HG03460 (cell line): Measurements from ENCODE around the gene SLC24A5.
A peak's percentile ranks its signal among the peaks of the same experiment; 100 is the strongest.

ENCODE experiments used
- ATAC-seq: cut with Tn5 transposase; IDR thresholded peaks from one replicate; pipeline ENCODE4 v1.9.1; 2021; ENCODE audit not compliant: unreplicated experiment

The SLC24A5 gene

DNA sequence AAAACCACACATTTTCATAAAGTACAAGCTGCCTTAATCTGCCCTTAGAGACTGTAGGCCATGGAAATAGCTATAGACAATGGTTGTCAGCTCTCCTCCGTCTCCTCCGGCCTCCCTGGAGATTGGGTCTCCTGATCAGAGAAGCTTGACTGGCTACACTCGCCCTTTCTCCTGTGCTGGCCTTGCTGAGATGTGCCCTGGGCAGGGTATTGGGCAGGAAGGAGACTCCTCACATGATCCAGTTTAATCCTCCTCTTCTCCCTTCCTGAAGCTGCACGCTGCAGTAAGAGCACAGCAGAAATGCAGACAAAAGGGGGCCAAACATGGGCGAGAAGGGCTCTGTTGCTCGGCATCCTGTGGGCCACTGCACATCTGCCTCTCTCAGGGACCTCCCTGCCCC lies at the start of gene SLC24A5:
Gene SLC24A5, plus strand, starts transcription at position 246 of the 400 bp plus-strand sequence. Its CDS starts 55 bp downstream, at position 301.
- no peak for ATAC-seq

DNA sequence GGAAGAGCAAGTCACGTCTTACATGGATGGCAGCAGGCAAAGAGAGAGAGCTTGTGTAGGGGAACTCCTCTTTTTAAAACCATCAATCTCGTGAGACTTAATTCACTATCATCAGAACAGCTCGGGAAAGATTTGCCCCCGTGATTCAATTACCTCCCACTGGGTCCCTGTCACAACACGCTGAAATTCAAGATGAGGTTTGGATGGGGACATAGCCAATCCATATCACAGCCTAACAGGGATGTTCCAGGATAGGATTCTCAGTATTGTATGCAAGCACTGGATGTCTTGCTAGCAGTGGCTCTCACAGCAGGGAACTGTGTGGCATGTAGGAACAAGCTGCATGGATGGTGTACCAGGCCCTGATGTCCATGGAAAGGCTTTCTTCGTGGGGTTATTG lies 47.8 kb upstream of the SLC24A5 start:
- no peak for ATAC-seq

DNA sequence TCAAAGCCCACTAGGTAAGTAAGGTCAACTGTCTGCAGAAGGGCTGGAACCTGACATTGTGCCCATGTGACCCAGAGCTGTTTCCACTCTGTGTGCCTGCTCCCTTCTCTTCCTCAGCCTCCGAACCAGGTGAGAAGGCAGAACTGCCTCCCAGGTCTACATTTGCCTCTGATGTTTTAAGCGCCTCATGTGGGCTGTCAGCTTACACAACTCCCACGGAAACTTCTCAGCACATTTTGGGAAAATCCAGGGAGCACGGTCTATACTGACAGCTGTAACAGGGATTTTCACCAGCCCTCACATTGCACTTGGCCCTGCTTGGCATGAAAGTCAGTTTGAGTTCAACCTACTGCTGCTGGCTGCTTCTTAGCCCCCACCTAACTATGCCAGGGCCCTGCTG lies 46.9 kb upstream of the SLC24A5 start:
- ATAC-seq, result no peak

DNA sequence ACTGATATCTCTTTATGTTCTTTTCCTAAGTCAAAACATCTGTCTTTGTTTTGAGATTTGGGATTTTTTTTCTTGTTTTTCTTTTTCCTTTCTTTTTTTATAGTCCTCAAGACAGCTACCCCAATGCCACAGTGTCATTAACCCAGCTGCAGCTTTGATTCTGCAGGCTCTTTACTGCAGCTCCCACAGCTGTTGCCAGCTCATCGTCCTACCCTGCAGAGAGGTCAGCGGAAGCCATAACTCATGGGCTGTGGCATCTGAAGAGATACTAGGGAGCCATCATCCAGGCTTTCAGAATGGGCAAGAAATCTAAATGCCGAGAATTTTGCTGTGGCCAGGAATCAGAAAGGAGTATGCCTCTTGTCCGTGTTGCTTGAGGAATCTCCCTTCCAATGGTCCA lies 44.3 kb upstream of the SLC24A5 start:
- no peak for ATAC-seq

DNA sequence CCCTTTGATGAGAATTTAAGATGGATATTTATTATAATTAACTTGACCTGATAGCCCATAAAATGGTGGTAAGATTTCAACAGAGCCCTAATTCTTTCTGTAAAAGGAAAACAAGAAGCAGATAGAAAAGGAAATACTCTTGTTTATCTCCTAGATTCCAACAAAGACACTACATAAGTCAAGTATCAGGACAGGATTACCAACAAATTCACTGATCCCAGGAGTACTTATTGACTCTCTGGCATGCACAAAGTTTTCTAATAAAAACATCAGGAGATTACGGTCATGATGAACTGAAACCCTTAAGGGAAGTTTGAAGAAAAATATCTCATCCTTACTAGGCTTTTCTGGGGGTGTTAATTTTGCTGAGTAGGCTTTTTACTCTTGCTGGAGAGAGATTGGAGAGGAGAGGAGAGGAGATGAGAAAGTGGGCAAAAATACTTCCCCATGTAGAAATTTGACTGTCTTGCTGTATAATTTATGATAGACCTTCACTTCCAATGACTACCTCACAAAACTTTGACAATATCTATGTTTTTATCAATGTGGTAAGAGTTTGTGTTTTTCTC lies 43.1 kb upstream of the SLC24A5 start:
- ATAC-seq, result no peak

DNA sequence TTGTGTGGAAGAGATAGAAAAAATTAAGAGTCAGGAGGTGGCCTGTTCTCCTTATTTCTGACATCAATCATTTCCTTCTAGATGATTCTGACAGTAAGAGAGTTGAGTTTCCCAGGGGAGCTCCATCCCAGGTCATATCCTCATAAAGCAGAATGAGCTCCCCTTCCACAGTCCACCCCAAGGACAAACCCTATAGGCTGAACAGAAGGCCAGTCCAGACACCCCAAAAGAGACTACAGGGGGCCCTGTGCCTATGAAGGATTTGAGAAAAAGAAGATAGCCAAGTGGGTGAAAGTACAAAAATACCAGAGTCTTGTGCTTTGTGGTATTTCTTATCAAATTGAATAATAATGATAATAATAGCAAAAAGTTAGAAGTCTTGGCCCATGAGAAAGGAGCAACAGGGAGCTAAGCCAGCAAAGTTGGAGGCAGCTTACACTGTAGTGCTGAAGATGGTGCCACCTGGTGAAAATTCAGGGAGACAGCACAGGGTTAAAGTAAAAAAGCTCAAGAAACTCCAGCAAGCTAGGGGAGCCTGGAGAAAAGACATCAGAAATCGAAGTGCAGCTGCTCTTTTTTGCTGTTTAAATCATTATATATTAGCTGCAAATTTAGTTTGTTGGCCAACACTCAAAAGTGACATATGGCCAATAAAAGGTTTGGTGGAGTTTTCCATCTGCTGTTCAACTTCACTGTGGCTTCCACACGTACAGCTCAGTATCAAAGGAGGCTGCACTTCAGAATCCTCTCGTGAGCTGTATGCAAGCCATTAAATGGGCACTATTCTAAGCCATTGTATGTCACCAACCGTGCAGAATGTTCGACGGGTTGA lies 35.8 kb upstream of the SLC24A5 start:
- no peak for ATAC-seq

DNA sequence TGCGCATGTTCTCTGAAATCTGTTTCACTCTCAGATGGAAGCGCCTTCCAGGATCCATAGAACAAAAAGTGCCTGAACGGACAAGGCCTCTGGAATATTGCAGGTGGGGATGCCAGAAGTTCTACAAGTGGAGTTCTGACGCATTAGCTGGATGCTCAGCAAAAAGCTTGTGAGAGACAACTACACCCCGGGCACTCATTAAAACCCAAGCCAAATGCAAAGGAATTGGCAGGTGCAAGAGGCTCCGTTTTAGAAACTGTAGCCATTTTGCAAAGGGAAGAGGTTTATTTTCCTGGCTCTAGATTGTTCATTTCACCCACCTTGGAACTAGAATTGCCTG lies 35.2 kb upstream of the SLC24A5 start:
- no peak for ATAC-seq

DNA sequence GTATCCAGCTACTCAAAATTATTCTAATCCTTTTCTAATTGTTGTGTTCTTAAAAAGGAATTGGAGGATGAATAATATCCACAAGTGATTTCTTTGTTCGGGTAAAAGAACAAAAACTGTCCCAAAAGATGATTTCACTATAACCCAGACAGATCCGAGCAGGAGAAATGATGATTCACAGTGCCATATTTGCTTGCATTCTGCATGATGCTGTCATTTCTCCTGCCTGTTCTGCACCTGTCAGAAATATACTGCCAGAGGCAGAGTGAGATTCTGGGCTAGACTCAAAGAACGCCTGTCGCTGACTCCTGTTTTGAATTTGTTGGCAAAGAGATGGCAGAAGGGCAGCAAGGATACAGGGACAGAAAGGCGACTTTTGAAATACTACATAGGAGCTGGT lies 34.7 kb upstream of the SLC24A5 start:
- no peak for ATAC-seq

DNA sequence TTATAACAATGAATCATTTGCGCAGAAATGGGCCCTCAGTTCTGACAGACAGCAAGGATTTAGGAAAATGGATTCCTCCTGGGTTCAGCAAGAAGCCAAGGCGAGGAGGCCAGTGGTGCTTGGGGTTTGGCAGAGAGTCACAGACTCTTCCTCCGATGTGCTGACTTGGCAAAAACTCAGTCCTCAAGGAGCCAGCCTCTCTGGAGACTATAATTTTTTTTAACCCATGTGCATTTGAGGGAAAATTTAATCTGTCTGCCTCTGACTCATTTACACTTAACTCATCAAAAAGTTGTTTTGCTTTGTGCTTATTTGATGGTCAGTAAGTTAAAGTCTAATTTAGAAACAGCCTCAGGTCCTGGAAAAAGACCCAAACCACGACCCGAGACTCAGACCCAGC lies 34.2 kb upstream of the SLC24A5 start:
- no peak for ATAC-seq

DNA sequence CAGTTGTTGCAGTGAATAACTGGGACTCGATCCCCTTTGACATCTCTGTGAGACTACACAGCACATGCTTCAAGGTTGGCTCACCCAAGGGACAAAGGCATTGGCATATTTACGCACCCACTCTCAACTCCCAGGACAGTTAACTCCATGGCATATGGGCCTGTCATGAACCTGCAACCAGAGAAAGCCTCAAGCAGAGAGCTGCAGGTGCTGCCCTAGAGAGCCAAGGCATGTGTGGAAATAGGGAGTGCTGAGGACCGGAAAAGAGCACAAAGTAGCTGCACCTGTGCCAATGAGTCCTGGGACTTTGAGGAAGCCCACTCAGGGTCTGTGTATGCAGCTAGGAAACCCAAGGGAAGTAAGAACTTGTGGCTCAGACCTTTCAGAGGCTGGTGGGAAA lies 32.9 kb upstream of the SLC24A5 start:
- no peak for ATAC-seq

DNA sequence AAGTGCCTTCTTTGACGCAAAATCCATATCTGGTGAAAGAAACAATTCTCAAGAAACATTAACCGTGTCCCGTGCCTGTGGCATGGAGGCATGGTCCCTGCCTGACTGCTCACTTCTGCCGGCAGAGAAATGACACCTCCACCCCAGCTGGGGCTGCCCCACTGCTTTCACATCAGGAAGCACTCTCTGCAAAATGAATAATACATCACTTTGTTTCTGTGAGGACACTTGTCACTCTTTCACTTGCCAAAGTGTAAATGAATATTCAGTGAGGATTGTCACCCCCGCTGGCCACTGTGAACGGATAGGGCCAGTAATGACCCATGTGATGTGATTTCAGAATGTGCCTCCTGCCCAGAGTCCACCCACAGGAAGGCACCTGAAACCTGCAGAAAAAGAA lies 31.1 kb upstream of the SLC24A5 start:
- ATAC-seq, result no peak

DNA sequence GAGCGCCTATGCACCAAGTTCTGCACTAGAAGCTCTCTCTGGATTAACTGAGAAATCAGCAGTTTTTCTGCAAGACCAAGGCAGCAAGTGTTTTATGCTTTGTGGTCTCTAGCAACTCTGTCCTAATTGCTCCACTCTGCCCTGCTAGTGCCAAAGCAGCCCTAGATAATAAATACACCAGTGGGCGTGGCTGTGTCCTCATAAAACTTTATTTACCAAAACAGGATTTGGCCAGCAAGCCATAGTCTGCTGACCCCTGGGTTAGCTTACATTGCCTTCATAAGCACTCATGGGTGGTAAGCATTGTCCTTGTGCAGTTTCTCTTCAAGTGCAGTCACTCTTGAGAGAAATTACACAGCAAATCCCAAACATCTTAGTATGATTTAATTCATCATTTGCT lies 30.7 kb upstream of the SLC24A5 start:
- no peak for ATAC-seq

DNA sequence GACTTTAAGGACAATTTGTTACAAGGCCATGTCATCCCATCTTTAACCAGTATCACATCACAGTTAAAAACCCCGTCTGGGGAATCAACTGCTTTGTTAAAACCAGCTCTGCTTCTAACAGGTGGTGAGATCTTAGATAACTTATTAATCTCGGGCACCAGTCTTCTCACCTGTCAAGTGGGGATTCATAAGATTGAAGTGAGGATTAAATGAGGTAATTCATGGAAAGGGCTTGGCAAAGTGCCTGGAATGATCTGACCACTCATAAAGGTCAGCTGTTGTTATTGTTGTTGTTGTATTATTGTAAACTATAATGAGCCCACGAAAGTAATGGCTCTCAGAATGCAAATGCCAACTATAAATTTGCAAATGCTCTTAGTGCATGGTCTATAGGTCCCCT lies 30.1 kb upstream of the SLC24A5 start:
- no peak for ATAC-seq

DNA sequence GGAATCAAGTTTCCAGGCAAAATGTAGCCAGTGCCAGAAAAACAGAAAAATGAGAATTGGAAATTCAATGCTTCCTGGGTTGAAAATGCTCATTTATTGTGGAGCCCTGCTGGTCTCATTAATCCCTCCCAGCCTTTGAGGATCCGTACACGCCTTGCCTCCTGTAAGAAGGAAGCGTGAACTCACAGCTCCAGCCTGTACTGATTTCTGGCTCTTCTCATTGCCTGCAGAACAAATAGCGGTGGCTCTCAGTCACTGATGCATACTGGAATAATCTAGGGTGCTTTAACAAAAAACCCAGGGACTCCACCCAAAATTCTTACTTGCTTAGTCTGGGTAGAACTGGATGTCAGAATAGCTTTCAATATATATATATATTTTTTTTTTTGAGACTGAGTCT lies 29.3 kb upstream of the SLC24A5 start:
- no peak for ATAC-seq

DNA sequence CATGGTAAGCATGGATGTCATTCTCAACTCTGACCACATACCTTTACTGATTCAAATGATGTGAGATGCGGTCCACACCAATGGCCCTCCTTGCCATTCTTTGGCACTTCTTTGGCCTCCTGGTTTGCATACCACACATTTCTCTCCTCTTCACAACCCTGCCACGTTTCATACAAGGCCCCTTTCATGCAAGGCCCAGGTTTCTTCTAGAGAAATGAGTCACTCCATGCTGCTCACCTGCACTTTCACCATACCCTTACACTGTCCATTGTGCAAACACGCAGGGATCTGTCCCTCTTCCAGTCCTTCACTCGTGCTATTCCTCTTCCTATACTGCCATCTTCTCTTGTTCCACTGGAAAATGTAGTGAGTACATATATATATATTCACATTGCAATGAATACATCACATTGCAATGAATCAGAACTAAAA lies 24.4 kb upstream of the SLC24A5 start:
- ATAC-seq, result peak; percentile 82

DNA sequence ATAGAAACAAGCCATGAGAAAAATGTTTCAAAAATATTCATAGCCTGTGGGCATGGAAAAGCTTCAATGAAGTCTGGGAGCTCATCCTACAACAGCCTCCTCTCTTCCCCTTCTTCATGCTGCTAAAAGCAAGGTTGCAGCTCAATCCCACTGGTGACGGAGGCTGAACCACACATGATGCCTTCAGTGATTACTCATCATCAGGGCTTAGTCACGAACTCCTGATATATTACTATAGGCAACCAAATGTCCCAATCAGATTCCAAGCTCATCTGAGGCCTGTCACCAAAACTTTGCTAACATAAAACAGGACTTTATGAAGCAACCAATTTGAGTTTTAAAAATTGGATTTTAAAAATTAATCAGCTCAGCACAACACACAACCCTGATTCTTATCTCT lies 24.0 kb upstream of the SLC24A5 start:
- ATAC-seq, result no peak

DNA sequence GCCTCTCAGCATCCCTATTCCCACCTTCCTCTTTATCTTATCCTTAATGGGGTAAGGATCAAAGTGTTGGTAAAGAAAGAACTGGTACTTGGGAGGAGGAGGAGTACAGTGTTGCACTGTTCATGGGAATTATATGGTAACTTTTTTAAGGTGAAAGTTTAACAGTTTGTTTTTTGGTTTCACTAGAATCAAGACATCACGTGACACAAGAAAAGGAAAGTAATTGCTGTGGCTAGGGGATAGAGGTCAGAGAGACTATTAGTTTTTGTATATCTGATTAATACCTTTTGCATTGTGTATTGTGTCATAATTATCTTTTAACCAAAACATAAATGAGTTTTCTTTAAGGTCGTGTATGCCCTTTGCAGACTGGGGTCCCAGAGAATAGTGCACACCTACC lies 23.5 kb upstream of the SLC24A5 start:
- no peak for ATAC-seq

DNA sequence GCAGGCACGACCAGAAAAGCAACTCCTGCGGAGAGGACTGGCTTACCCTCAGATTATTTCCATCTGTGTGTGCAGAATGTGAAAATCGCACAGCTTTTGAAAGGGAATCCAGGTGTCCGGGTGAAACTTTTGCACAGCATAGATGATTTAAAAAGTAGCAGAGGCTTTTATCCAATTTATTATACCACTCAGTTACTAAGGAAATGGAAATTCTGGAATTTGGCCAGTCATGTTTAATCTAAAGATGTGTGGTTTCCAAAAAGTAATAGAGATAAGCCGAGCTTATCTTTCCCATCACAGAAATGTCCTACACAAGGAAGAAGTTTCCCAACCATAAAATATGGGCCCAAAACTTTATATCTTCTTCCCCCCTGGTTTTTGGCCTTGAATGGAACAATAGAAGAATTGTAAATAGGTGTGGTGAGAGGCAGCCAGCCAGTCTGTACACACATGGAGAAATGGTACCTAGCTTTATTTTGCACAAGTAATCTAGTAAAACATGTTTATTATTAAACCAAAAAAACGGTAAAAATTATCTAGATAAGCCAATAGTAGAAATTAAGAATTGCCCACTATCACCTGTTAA lies 19.3 kb upstream of the SLC24A5 start:
- ATAC-seq, result no peak

DNA sequence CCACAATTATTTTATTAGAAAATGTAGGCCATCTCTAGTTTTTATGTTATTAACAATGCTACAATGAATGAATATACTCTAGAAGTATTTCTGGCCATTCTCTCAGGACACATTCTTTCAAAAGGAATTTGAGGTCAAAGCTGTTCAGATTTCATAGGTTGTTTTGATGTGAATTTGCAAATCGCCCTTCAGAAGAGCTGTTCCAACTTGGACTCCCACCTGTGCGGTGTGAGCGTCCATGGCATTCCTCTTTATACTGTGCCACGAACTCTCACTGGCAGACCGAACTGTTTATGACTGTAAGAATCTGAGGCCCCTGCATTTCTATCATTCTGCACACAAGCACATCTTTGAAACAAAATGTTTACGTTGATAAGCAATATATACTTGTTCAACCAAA lies 18.6 kb upstream of the SLC24A5 start:
- ATAC-seq, result no peak

DNA sequence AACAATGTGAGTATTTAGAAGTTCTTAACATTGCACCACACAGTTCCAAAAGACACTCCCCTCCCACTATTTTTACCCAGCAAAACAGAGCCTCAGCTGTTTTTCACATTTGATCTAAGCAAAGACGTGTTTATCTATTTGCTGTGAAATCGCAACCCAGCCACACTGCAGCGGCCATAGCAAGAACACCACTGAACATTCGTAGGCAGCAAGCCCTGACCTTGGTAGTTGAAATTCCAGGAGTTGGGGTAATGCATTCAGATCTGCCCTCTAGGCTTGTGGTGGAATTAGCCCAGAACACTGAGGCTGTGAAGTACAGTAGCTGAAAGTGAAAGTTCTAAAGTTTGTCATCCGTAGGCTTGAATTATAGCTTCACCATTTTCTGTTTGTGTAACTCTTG lies 17.1 kb upstream of the SLC24A5 start:
- ATAC-seq, result no peak

DNA sequence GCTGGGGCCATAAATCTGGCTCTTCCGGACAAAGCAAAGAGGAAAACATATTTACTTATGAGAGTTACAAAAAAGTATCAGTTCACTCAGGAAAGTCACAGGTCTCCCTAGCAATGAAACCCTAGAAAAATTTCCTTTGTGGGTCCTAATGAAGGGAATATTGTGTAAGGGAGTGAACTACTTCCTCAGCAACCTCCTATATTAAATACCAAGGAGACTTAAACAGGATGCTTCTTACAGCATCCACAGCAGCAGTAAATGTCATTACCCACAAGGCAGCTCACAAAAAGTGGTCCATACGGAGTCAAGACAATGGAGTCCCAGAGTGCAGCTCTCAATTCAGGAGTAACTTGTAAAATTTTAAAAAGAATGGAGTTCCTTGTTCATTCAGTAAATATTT lies 14.9 kb upstream of the SLC24A5 start:
- no peak for ATAC-seq

DNA sequence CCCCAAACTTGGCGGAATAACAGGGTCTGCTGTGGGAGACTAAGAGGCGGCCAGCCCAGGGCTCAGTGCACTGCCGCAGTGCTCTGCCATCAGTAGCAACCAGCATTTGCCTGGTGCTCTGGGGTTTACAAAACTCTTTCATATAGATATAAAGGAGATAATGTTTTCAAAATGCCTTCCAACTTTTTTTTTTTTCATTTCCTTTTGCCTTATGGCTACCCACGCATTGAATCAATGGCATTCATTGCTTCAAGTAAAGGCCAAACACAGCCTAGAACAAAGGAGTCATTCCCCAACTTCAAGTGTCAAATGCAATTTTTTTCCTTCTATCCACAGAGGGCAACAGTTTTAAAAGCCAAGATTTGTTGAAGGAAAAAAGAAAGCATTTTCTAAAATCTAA lies 11.6 kb upstream of the SLC24A5 start:
- ATAC-seq, result no peak
